ENCODE results near the gene NCOR2. TPM values are rescaled to one million over a fixed set of nuclear protein-coding genes. Genes with fewer than 3 reads are reported as not detected.
A peak's percentile ranks its signal among the peaks of the same experiment; 100 is the strongest.

Gene NCOR2
- total and polyA plus RNA-seq, 2 of the 4 experiments (the other 2 are of a cell fraction), result 12.9 to 40.8 TPM

DNA sequence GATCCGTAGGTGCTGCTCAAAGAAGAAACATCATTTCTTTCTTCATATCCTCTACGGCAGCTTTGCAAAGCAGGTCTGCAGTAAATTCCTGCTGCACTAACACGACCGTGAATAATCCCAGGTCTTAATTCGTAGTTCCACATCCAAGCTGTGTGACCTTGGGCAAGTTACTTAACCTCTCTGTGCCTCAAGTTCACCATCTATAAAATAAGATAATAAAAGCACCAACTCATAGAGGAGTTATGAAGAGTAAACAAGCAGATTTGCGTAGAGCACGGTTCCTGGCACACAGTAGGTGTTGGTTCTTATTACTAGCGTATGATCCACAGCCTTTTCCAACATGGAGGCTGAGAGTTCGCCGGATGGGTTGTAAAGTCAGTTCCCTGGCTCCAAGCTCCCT, 3.6 kb downstream of the NCOR2 start:
- TF ChIP-seq RCOR1 (IDR thresholded peaks at IDR 0.05; ENCODE audit: insufficient replicate concordance, low read length), result peak; percentile 55
- no peak for TF ChIP-seq POLR2A (IDR thresholded peaks at IDR 0.05; ENCODE audit: low read depth, low read length)
- no peak for TF ChIP-seq MAZ (IDR thresholded peaks at IDR 0.05; ENCODE audit: borderline replicate concordance, low read depth, low read length)
- no peak for TF ChIP-seq MXI1 (IDR thresholded peaks at IDR 0.05; ENCODE audit: borderline replicate concordance, low read depth, low read length)
- TF ChIP-seq FOS (IDR thresholded peaks at IDR 0.05; ENCODE audit: low read depth, low read length), result no peak
- Histone ChIP-seq H4K8ac (ENCODE audit: low read depth in 2 of 2, low read length in 2 of 2) (no peak overlapping the region), H3K79me1 (ENCODE audit: low read depth in 1 of 2, low read length in 2 of 2) (peaks cover 11 to 69% of the 10 kb centered on the region in 2 experiments), H3K4me1 (ENCODE audit: control insufficient read depth, insufficient read depth, low read length) (peaks cover 17% of the 10 kb centered on the region), H3K9ac (ENCODE audit: low read depth, low read length) (no peak overlapping the region), H3K14ac (replicated peaks; ENCODE audit: low read depth, low read length) (no peak overlapping the region), H3K27ac (ENCODE audit: insufficient read depth, low read length) (no peak overlapping the region), H2AFZ (replicated peaks; ENCODE audit: low read length, poor library complexity) (peak overlapping the region; percentile 21), H3K4me2 (ENCODE audit: low read depth, low read length) (no peak overlapping the region), H2BK15ac (ENCODE audit: low read depth, low read length) (no peak overlapping the region), H2AK9ac (replicated peaks; ENCODE audit: low read depth, low read length, poor library complexity) (no peak overlapping the region), H3K18ac (ENCODE audit: low read depth, low read length) (no peak overlapping the region), H4K5ac (ENCODE audit: low read depth, low read length) (no peak overlapping the region), H2BK120ac (ENCODE audit: low read depth, low read length) (no peak overlapping the region), H3K4ac (ENCODE audit: low read depth, low read length) (no peak overlapping the region), H3K9me3 (ENCODE audit: control insufficient read depth, insufficient read depth, low read length) (no peaks in the 10 kb centered on the region), H3K27me3 (ENCODE audit: control insufficient read depth, insufficient read depth, low read length) (no peaks in the 10 kb centered on the region), H4K91ac (ENCODE audit: insufficient read depth, low read depth, low read length) (no peak overlapping the region), H2BK5ac (ENCODE audit: low read depth, low read length, poor library complexity, severe bottlenecking) (no peak overlapping the region), H3K23ac (ENCODE audit: low read depth, low read length) (peak overlapping the region; percentile 71), H2BK20ac (ENCODE audit: low read depth, low read length) (no peak overlapping the region), H3K36me3 (ENCODE audit: control insufficient read depth, insufficient read depth, low read length) (no peaks in the 10 kb centered on the region), H2AK5ac (ENCODE audit: low read depth, low read length) (peak overlapping the region; percentile 15; the same call in 1 of the 2 replicates), H3K9me1 (ENCODE audit: insufficient read depth, low read length) (peaks cover 10% of the 10 kb centered on the region; the same call in 1 of the 2 replicates), H3K4me3 (ENCODE audit: insufficient read depth, low read depth, low read length) (no peak overlapping the region), H4K20me1 (ENCODE audit: insufficient read depth, low read length) (peaks cover 79% of the 10 kb centered on the region), H3K56ac (ENCODE audit: extremely low read depth, insufficient read depth, low read length) (no peak overlapping the region)
- ATAC-seq (ENCODE audit: low read depth) (no peak), DNase-seq (no peak)
- dilution Hi-C loops (cut with HindIII; ENCODE audit: low sequenced_read_pairs, unreplicated experiment) (no loop called here), in situ Hi-C loops (cut with MboI; ENCODE audit: low sequenced_read_pairs) (loop anchor here (10.0 kb wide), 1 partner anchor 179 kb away; no protein-coding TSS in a partner anchor), intact Hi-C loops (cut with micrococcal nuclease) (no loop called here)
- CTCF ChIA-PET, result no interaction called here
- 100% methylated on average over 2 of the region's 10 CpGs; no CpG with 5 or more reads in 1 of the 2 experiments for WGBS, 2 experiments (ENCODE audit: extremely low coverage in 2 of 2, insufficient read length in 1 of 2)
- BruUV-seq (replicated peaks), result no TSS peak
- POLR2A ChIA-PET (ENCODE audit: unreplicated experiment), result no interaction called here

Data from IMR-90 (cell line).